ENCODE results near the gene LINC00305.

LINC00305 gene

DNA sequence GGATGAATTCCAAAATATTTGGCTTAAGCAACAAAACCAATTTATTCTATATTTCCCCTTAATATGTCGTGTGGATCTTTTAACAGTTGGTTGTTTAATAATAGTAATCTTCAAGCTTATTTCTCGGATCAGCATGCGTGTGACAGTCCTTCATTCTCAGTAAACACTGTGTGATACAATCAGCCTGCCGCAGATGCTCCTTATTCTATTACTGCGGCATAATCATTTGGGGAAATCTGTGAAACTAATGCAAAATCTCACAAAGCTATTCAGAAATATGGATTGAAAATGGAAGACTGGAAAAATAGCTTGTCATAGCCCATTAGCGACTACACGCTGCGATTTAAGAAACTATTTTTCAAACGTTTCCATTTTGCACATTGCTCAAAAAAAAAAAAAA is 36.9 kb downstream of the LINC00305 start:
- FAIRE-seq = no peak

DNA sequence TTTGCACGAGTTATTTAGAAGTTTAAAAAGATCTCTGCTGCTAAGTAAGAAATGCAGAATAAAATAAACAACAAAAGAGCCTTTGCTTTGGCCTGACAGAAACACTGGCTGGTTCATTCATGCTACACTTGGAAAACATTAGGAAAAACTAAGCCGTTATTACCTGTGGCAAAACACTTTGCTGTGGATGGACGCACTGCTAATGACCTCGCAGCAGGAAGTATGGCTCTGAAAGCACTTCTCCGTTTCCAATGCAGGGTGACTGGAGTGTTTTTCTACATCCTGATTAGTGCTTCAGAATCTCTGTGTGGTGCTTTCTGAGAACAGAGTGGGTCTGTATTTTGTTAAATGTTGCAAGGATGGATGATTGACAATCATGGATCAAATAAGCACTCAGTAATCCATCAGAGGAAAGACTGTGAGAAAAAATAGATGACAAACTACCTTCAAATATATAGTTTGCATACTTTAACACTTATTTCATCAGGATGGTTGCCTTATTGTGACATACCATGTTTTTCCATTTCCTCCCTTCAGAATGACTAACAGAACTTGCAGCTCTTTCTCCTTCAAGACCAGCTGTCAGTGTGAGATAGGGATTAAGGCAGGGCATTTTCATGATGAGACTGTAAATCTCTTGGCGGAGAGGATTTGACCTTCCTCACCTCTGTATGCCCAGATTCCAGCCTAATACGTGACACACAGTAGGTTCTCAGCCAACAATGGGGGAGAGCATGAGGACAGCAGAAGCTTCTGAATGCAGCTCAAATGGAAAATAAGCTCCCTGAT is 38.0 kb downstream of the LINC00305 start:
- no peak for FAIRE-seq

GRCh38 chr18:64103986-64104385 is 44.9 kb downstream of the LINC00305 start:
- FAIRE-seq = no peak

GRCh38 chr18:64100116-64100922 is 48.6 kb downstream of the LINC00305 start:
- no peak for FAIRE-seq

- FAIRE-seq = no peak
Measured at GRCh38 chr18:64099244-64099643, 49.6 kb downstream of the LINC00305 start.

DNA sequence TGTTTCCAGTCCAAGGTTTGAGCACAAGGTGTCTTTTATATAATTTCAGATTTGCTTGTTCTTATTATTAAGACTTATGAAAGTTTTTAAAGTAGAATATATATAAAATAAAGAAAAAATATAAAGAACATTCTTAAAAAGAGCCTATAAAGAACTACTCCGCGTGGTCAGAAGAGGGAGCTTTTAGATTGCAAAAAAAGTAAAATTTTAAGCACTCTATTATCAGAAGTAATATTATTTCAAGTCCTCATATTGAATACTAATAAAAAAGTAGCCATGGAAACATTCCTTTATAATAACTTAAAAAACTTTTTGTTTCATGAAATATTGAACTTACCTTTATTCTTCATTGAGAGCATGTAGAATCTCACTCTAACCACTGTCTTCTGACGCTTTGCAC is 51.4 kb downstream of the LINC00305 start:
- FAIRE-seq = peak; percentile 10

GRCh38 chr18:64095056-64095455 is 53.8 kb downstream of the LINC00305 start:
- no peak for FAIRE-seq

DNA sequence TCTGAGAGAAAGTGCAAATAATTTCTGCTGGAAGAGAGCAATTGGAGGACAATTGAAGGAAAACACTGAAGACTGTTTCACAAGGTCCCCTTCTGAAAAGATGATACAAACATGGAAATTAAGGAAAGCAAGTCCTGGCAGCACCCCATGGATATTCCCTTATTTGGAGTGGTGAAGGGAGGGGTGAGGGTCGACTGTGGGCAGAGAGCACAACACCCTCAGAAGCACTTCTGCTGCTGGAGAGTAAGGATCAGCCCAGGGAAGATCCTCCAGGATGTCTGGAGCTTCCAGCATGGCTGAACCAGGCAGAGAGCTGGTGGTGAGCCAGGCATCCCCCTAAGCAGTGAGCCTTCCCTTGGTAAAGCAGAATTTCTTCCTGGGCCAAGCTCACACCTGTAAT is 54.7 kb downstream of the LINC00305 start:
- no peak for FAIRE-seq

DNA sequence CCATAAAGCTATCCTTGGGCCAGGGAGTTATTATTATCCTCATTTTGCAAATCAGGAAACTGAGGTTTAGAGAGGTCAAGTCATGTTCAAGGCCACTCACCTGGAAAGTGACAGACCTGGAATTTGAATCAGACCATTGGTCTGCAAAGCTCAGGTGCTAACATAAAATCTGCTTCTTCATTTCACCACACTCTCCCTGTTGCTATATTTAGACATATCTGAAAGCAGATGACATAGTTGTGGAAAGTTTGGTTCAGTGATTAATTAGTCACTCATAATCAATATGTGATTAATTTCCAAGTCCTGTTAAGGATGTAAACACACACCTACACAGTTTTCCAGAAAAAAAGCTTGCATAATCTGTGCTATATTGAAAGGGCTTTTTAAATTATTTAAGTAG is 57.4 kb downstream of the LINC00305 start:
- FAIRE-seq = no peak

GRCh38 chr18:64090876-64091275 is 58.0 kb downstream of the LINC00305 start:
- FAIRE-seq = no peak

- FAIRE-seq = no peak
Measured at GRCh38 chr18:64083916-64084315, 65.0 kb downstream of the LINC00305 start.

DNA sequence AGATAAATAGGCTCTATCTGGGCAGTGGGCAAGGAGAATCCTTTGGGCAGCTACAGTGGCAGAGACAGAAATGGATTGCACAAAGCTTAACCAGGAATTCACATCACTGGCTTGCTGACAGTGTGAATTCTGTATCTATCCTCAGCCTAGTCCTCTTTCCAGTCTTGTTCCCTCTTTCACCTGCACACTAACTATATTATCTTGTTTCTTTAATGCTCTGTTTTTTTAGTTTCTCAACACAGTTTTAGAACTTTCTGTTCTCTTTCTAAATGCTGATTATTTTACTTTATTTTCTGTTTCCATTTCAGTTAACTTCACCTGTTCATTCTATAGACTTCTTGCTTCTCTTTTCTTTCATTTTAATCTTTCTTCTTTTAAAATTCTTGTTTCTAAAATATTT is 66.4 kb downstream of the LINC00305 start:
- FAIRE-seq = no peak

DNA sequence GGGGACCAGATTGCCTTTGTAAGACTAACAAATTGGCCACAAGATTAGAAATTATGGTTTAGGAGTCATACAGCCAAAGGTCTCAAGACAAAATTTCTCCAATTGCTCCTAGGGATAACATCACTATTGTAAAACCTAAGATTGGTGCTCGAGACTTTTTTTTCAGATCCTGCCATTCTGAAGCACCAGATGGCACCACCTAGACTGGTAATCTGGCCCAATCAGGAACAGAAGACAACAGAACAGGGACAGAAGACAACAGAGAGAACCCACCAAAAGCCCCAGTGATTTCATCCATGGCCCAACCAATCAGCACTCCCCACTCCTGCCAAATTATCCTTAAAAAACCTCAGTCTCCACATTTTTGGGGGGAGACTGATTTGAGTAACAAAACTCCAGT is 66.8 kb downstream of the LINC00305 start:
- FAIRE-seq = no peak

DNA sequence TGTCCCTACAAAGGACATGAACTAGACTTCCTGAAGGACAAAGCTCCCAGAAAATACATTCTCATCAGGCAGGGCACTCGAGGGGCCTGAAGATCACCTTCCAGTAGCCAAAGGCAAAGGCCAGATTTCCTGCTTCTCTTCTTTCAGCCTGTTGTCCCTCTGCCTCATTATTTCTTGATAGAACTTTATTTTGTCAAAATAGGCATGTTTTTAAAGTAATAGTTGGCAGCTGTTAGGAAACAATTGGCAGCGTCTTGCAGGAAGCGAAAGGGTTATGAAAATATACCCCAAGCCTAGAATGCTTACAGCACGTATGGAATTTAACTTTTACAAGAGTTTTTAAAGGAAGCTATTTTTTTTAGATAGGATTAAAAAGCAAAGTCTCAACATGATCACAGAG is 74.9 kb downstream of the LINC00305 start:
- no peak for FAIRE-seq

DNA sequence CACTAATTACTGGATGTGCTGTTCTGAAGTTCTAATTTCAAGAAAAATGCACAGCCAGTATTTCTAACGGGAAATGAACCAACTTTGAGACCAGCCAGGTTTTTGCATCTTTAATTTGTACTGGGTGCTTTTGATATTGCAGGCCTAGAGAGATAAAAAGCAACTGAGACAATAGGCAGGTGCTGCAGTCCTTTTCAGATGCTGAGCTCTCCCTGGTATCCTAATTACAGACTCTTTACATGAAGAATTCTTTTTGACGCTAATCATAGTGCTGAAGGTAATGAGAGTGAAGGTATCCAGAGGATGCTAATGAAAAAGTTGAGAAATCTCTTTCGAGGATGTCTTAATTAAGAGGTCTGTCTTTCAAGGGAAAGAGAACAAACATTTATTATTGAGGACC is 93.9 kb downstream of the LINC00305 start:
- FAIRE-seq = no peak

- FAIRE-seq = no peak
Measured at GRCh38 chr18:64053246-64053645, 95.6 kb downstream of the LINC00305 start.

DNA sequence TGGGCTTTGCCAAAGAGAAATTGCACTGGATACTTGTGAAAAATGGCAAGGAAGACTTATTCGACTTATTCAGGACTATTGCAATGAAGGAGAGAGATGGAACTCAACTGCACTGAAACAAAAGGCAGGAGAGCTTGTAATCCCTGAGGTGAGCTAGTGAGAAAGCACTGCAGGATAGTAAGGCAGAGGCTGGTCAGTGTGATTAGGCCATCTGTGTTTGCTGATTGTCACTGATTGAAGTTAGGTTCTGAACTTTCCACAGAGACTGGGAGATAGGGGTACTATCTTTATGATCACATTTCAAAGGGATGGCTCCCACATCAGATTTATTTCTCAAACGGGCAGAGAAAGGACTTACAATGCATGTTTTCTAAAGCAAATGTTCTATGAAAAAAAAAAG is 96.1 kb downstream of the LINC00305 start:
- FAIRE-seq = no peak

DNA sequence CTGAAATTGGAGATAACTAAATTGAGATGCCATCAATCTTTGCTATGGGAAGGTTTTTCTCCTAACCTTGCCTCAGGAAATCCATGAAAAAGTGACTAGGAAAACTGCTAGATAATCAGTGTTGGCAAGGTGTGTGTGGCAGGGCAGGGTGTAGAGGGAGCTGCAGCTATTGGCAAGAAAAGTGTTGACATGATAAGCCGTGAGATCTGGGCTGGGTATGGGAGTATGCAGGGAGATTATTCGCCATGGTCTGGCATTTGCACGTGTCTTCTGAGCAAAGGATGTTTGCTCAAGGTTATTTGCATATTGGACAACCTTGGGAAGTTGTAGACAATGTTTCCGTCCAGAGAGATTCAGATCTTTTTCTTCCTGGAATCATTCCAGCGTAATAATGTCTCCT is 104.3 kb downstream of the LINC00305 start:
- FAIRE-seq = no peak

GRCh38 chr18:64042728-64043358 is 106.0 kb downstream of the LINC00305 start:
- no peak for FAIRE-seq

- no peak for FAIRE-seq
Measured at GRCh38 chr18:64037812-64038414, 111.0 kb downstream of the LINC00305 start.

DNA sequence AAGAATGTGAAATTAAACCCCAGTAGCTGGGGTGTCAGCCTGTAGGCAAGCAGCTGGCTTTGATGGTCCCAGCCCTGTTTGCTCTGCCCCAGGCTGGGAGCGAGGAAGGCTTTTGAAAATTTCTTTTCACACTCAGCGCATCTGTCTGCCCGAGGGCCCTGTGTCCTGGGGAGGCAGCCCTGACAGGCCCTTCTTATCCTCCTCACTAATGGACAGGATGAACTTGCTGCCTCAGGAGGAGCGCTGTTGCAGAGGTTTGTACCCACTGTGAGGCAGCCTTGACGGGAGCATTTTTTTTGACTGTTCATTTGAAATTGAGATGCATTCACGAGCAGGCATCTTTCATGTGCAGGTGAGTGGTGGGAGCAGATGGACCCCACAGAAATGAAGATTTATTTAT is 116.6 kb downstream of the LINC00305 start:
- FAIRE-seq = no peak

DNA sequence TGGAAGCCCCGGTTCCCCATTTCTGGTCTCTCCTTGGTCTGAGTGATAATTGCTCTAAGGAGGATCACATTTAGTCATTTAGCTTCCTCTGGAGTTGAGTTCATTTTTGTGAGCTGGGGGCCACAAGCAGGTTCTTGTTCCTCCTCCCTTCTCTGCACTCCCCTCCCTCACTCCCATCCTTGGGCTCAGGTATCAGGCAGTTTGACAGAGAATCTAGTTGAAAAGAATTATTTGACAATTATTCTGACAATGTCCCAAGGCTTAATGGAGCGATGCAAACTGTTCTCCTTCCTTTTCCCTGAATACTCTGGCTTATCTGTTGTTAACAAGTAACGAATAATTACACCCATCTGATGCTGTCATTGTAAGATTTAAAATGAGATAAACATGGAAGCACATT is 117.5 kb downstream of the LINC00305 start:
- no peak for FAIRE-seq
